Measurements from ENCODE around the gene PRDX2. TPM values are rescaled to one million over a fixed set of nuclear protein-coding genes. Genes with fewer than 3 reads are reported as not detected.
A peak's percentile ranks its signal among the peaks of the same experiment; 100 is the strongest.
"Not testable (repeated sequence)": the region's sequence is repeated elsewhere in the genome, so short reads cannot be mapped to it uniquely, and the experiment has no call there.

The PRDX2 gene
- total RNA-seq, 1 donor from 2014 or later = 166 TPM

GRCh38 chr19:12828494-12828893, 26.9 kb upstream of the PRDX2 start:
- H3K27me3 Mint-ChIP-seq (ENCODE audit: low read depth, unreplicated experiment) = peaks cover 42% of the 10 kb centered on the region
- no peak overlapping the region for H3K4me2 ChIP-seq (ENCODE audit: low read length)
- no peak overlapping the region for H3K4me3 Mint-ChIP-seq (ENCODE audit: unreplicated experiment)

GRCh38 chr19:12825254-12826131, 23.9 kb upstream of the PRDX2 start:
- H4K20me1 ChIP-seq (ENCODE audit: insufficient read depth, low read length) = no peaks in the 10 kb centered on the region
- H3K36me3 ChIP-seq (ENCODE audit: insufficient read depth, low read length) = no peaks in the 10 kb centered on the region
- H3K27ac Mint-ChIP-seq (ENCODE audit: unreplicated experiment) = no peak overlapping the region
- no peaks in the 10 kb centered on the region for H3K27me3 ChIP-seq (ENCODE audit: insufficient read depth, low read length)
- peak overlapping the region; percentile 52 for H2AFZ ChIP-seq (ENCODE audit: low read depth, low read length)
- peaks cover 3% of the 10 kb centered on the region for H3K36me3 Mint-ChIP-seq (ENCODE audit: low read depth, unreplicated experiment)
- no peak overlapping the region for H3K27ac ChIP-seq (ENCODE audit: low read depth, low read length)
- no peak overlapping the region for H3K4me3 ChIP-seq (ENCODE audit: insufficient read depth, low read depth, low read length)
- peaks cover 20% of the 10 kb centered on the region for H3K27me3 Mint-ChIP-seq (ENCODE audit: low read depth, unreplicated experiment)
- peaks cover 3% of the 10 kb centered on the region for H3K9me3 ChIP-seq (ENCODE audit: insufficient read depth, low read depth, low read length)
- no peak for DNase-seq (ENCODE audit: low read depth)
- FAIRE-seq = no peak
- no peaks in the 10 kb centered on the region for H3K4me1 Mint-ChIP-seq (ENCODE audit: low read depth, unreplicated experiment)
- no peak overlapping the region for H3K4me3 Mint-ChIP-seq (ENCODE audit: unreplicated experiment)
- H3K9me3 Mint-ChIP-seq (ENCODE audit: unreplicated experiment) = no peaks in the 10 kb centered on the region
- H3K4me1 ChIP-seq (ENCODE audit: insufficient read depth, low read length) = no peaks in the 10 kb centered on the region
- H3K79me2 ChIP-seq (ENCODE audit: insufficient read depth, low read length) = no peaks in the 10 kb centered on the region
- peak overlapping the region; percentile 58 for H3K4me2 ChIP-seq (ENCODE audit: low read length)
- TF ChIP-seq EZH2 (IDR thresholded peaks at IDR 0.05; ENCODE audit: insufficient read depth, low read length) (no peak), CTCF (IDR thresholded peaks at IDR 0.05; ENCODE audit: insufficient read depth, low read depth, low read length) (peak; percentile 14)
- H3K9ac ChIP-seq (ENCODE audit: low read length) = no peak overlapping the region

More at GRCh38 chr19:12828494-12828893, 26.9 kb upstream of the PRDX2 start:
- no peaks in the 10 kb centered on the region for H3K9me3 Mint-ChIP-seq (ENCODE audit: unreplicated experiment)
- DNase-seq (ENCODE audit: low read depth) (no peak), FAIRE-seq (no peak)
- Histone ChIP-seq H3K27me3 (ENCODE audit: insufficient read depth, low read length) (peaks cover 13% of the 10 kb centered on the region), H3K79me2 (ENCODE audit: insufficient read depth, low read length) (no peaks in the 10 kb centered on the region), H2AFZ (ENCODE audit: low read depth, low read length) (no peak overlapping the region), H3K9ac (ENCODE audit: low read length) (no peak overlapping the region), H3K9me3 (ENCODE audit: insufficient read depth, low read depth, low read length) (no peaks in the 10 kb centered on the region), H3K4me1 (ENCODE audit: insufficient read depth, low read length) (no peaks in the 10 kb centered on the region), H3K36me3 (ENCODE audit: insufficient read depth, low read length) (no peaks in the 10 kb centered on the region), H4K20me1 (ENCODE audit: insufficient read depth, low read length) (no peaks in the 10 kb centered on the region), H3K4me3 (ENCODE audit: insufficient read depth, low read depth, low read length) (no peak overlapping the region), H3K27ac (ENCODE audit: low read depth, low read length) (no peak overlapping the region)
- TF ChIP-seq CTCF (IDR thresholded peaks at IDR 0.05; ENCODE audit: insufficient read depth, low read depth, low read length) (no peak), EZH2 (IDR thresholded peaks at IDR 0.05; ENCODE audit: insufficient read depth, low read length) (no peak)
- H3K4me1 Mint-ChIP-seq (ENCODE audit: low read depth, unreplicated experiment) = no peaks in the 10 kb centered on the region
- H3K27ac Mint-ChIP-seq (ENCODE audit: unreplicated experiment) = no peak overlapping the region
- peaks cover 3% of the 10 kb centered on the region for H3K36me3 Mint-ChIP-seq (ENCODE audit: low read depth, unreplicated experiment)

GRCh38 chr19:12821761-12822160, 20.2 kb upstream of the PRDX2 start:
- Histone ChIP-seq H3K27me3 (ENCODE audit: insufficient read depth, low read length) (no peaks in the 10 kb centered on the region), H2AFZ (ENCODE audit: low read depth, low read length) (no peak overlapping the region), H3K4me2 (ENCODE audit: low read length) (no peak overlapping the region), H3K9ac (ENCODE audit: low read length) (no peak overlapping the region), H3K4me1 (ENCODE audit: insufficient read depth, low read length) (no peaks in the 10 kb centered on the region), H3K4me3 (ENCODE audit: insufficient read depth, low read depth, low read length) (no peak overlapping the region), H3K27ac (ENCODE audit: low read depth, low read length) (no peak overlapping the region), H4K20me1 (ENCODE audit: insufficient read depth, low read length) (no peaks in the 10 kb centered on the region), H3K79me2 (ENCODE audit: insufficient read depth, low read length) (no peaks in the 10 kb centered on the region), H3K9me3 (ENCODE audit: insufficient read depth, low read depth, low read length) (peaks cover 3% of the 10 kb centered on the region), H3K36me3 (ENCODE audit: insufficient read depth, low read length) (no peaks in the 10 kb centered on the region)
- TF ChIP-seq CTCF (IDR thresholded peaks at IDR 0.05; ENCODE audit: insufficient read depth, low read depth, low read length) (no peak), EZH2 (IDR thresholded peaks at IDR 0.05; ENCODE audit: insufficient read depth, low read length) (no peak)
- H3K27ac Mint-ChIP-seq (ENCODE audit: unreplicated experiment) = no peak overlapping the region
- FAIRE-seq (no peak), DNase-seq (ENCODE audit: low read depth) (no peak)
- H3K4me1 Mint-ChIP-seq (ENCODE audit: low read depth, unreplicated experiment) = no peaks in the 10 kb centered on the region
- H3K9me3 Mint-ChIP-seq (ENCODE audit: unreplicated experiment) = no peaks in the 10 kb centered on the region
- H3K36me3 Mint-ChIP-seq (ENCODE audit: low read depth, unreplicated experiment) = peaks cover 3% of the 10 kb centered on the region
- H3K27me3 Mint-ChIP-seq (ENCODE audit: low read depth, unreplicated experiment) = peaks cover 12% of the 10 kb centered on the region
- no peak overlapping the region for H3K4me3 Mint-ChIP-seq (ENCODE audit: unreplicated experiment)

GRCh38 chr19:12817810-12818209, 16.2 kb upstream of the PRDX2 start:
- not testable (repeated sequence) for H3K27me3 Mint-ChIP-seq (ENCODE audit: low read depth, unreplicated experiment); H3K4me1 ChIP-seq (ENCODE audit: insufficient read depth, low read length); H3K27me3 ChIP-seq (ENCODE audit: insufficient read depth, low read length); H3K9me3 ChIP-seq (ENCODE audit: insufficient read depth, low read depth, low read length); H3K9me3 Mint-ChIP-seq (ENCODE audit: unreplicated experiment); H3K27ac Mint-ChIP-seq (ENCODE audit: unreplicated experiment); H3K4me3 ChIP-seq (ENCODE audit: insufficient read depth, low read depth, low read length); FAIRE-seq; H3K4me3 Mint-ChIP-seq (ENCODE audit: unreplicated experiment); H3K4me1 Mint-ChIP-seq (ENCODE audit: low read depth, unreplicated experiment); H3K36me3 ChIP-seq (ENCODE audit: insufficient read depth, low read length); H3K4me2 ChIP-seq (ENCODE audit: low read length); H3K36me3 Mint-ChIP-seq (ENCODE audit: low read depth, unreplicated experiment); H2AFZ ChIP-seq (ENCODE audit: low read depth, low read length); H3K9ac ChIP-seq (ENCODE audit: low read length); H3K27ac ChIP-seq (ENCODE audit: low read depth, low read length); H3K79me2 ChIP-seq (ENCODE audit: insufficient read depth, low read length); H4K20me1 ChIP-seq (ENCODE audit: insufficient read depth, low read length); DNase-seq (ENCODE audit: low read depth)

Data from astrocyte (in vitro differentiated cells and primary cell).